ENCODE data around the gene LGALS4.

DNA sequence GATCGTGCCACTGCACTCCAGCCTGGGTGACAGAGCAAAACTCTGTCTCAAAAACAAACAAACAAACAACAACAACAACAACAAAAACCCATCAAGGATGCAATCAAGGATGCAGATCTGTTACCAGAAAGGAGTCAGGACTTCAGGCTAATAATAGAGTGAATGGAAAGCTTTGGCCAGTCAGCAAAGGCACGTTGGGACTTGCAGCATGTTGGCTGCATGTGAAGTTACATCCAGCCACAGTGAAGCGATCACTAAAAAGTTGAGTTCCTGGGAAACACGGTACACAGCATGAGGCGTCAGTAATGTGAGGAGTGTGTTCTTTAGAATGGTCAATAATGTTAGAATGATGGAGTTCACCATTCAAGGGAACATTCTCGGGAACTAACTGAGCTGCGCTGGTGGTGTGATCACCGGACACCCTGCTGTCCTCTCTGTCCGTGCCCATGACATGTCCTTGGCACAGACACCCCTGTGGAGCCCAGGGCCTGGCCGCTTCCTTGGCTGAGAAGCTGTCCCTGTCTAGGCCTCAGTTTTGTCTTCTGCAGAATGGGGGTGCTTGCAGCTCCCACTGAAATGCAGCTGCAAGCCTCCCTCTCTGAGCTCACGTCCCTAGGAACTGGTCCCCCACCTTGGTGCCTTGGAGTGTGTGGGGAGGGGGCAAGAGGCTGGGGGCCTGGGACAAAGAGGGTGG lies 26.0 kb downstream of the LGALS4 start:
- TF ChIP-seq POLR2A (IDR thresholded peaks at IDR 0.05; ENCODE audit: low read depth, low read length) = no peak
- TF ChIP-seq TAF1 (IDR thresholded peaks at IDR 0.05; ENCODE audit: borderline replicate concordance, low read depth, low read length) = no peak
